Measurements from ENCODE around the gene ABCG8. TPM values are rescaled to one million over a fixed set of nuclear protein-coding genes. Genes with fewer than 3 reads are reported as not detected.

The ABCG8 gene
- total RNA-seq (2014; rRNA removed; shearing (Covaris generic)): not detected in 2 replicates

- DNase-seq (ENCODE audit: low read depth): no peak
Measured at GRCh38 chr2:43838560-43839267, at the start of gene ABCG8, which contains the start of gene ABCG5. TSS of gene ABCG8 (plus strand) at chr2:43838971. CDS start at chr2:43839054, 83 bp downstream. TSS of gene ABCG5 (minus strand) at chr2:43838839. CDS start at chr2:43838679, 160 bp downstream.

GRCh38 chr2:43790147-43790546 lies 48.6 kb upstream of the ABCG8 start:
- no peak for DNase-seq (ENCODE audit: low read depth)

GRCh38 chr2:43791035-43791765 lies 47.6 kb upstream of the ABCG8 start:
- no peak for DNase-seq (ENCODE audit: low read depth)

- peak; percentile 1 for DNase-seq (ENCODE audit: low read depth)
Measured at GRCh38 chr2:43792653-43793052, 46.1 kb upstream of the ABCG8 start.

GRCh38 chr2:43794956-43795355 lies 43.8 kb upstream of the ABCG8 start:
- no peak for DNase-seq (ENCODE audit: low read depth)

- no peak for DNase-seq (ENCODE audit: low read depth)
Measured at GRCh38 chr2:43796206-43796605, 42.6 kb upstream of the ABCG8 start.

- no peak for DNase-seq (ENCODE audit: low read depth)
Measured at GRCh38 chr2:43798300-43798699, 40.5 kb upstream of the ABCG8 start.

- no peak for DNase-seq (ENCODE audit: low read depth)
Measured at GRCh38 chr2:43800894-43801293, 37.9 kb upstream of the ABCG8 start.

- no peak for DNase-seq (ENCODE audit: low read depth)
Measured at GRCh38 chr2:43802135-43802534, 36.6 kb upstream of the ABCG8 start.

- DNase-seq (ENCODE audit: low read depth): no peak
Measured at GRCh38 chr2:43803113-43803512, 35.7 kb upstream of the ABCG8 start.

GRCh38 chr2:43806719-43807031 lies 32.1 kb upstream of the ABCG8 start:
- DNase-seq (ENCODE audit: low read depth): no peak

GRCh38 chr2:43810452-43810851 lies 28.3 kb upstream of the ABCG8 start:
- no peak for DNase-seq (ENCODE audit: low read depth)

GRCh38 chr2:43810888-43811287 lies 27.9 kb upstream of the ABCG8 start:
- no peak for DNase-seq (ENCODE audit: low read depth)

GRCh38 chr2:43812006-43812405 lies 26.8 kb upstream of the ABCG8 start:
- no peak for DNase-seq (ENCODE audit: low read depth)

- no peak for DNase-seq (ENCODE audit: low read depth)
Measured at GRCh38 chr2:43812947-43813346, 25.8 kb upstream of the ABCG8 start.

GRCh38 chr2:43814711-43815110 lies 24.1 kb upstream of the ABCG8 start:
- no peak for DNase-seq (ENCODE audit: low read depth)

- peak; percentile 71 for DNase-seq (ENCODE audit: low read depth)
Measured at GRCh38 chr2:43818761-43819160, 20.0 kb upstream of the ABCG8 start.

- no peak for DNase-seq (ENCODE audit: low read depth)
Measured at GRCh38 chr2:43819491-43820163, 19.1 kb upstream of the ABCG8 start.

- DNase-seq (ENCODE audit: low read depth): no peak
Measured at GRCh38 chr2:43822839-43823238, 15.9 kb upstream of the ABCG8 start.

- DNase-seq (ENCODE audit: low read depth): no peak
Measured at GRCh38 chr2:43823751-43824150, 15.0 kb upstream of the ABCG8 start.

GRCh38 chr2:43824512-43824911 lies 14.3 kb upstream of the ABCG8 start:
- DNase-seq (ENCODE audit: low read depth): no peak

GRCh38 chr2:43824951-43825493 lies 13.7 kb upstream of the ABCG8 start:
- DNase-seq (ENCODE audit: low read depth): no peak

- DNase-seq (ENCODE audit: low read depth): no peak
Measured at GRCh38 chr2:43825841-43826240, 12.9 kb upstream of the ABCG8 start.
